Mesothelial cell of epicardium (in vitro differentiated cells): ENCODE results near the gene NDUFS5. TPM values are rescaled to one million over a fixed set of nuclear protein-coding genes. Genes with fewer than 3 reads are reported as not detected.
"Not testable (repeated sequence)": the region's sequence is repeated elsewhere in the genome, so short reads cannot be mapped to it uniquely, and the experiment has no call there.

Experiments
- DNase-seq, 2 experiments: peaks; one replicate each; pipeline ENCODE4 v3.0.0; 2021; ENCODE audit warnings: low spot score in 2 of 2; ENCODE audit not compliant: unreplicated experiment in 2 of 2
- H3K27ac Mint-ChIP-seq: 2 replicates; pipeline ENCODE4 v1.8.0; 2021; ENCODE audit warnings: mixed read lengths
- H3K27me3 Mint-ChIP-seq: 2 replicates; pipeline ENCODE4 v1.8.0; 2021; ENCODE audit warnings: low read depth, mixed read lengths
- H3K36me3 Mint-ChIP-seq: 2 replicates; pipeline ENCODE4 v1.8.0; 2021; ENCODE audit warnings: mixed read lengths
- H3K4me1 Mint-ChIP-seq: 2 replicates; pipeline ENCODE4 v1.8.0; 2021; ENCODE audit warnings: mixed read lengths
- H3K4me3 Mint-ChIP-seq: 2 replicates; pipeline ENCODE4 v1.8.0; 2021; ENCODE audit warnings: mild to moderate bottlenecking, moderate library complexity, mixed read lengths
- H3K9me3 Mint-ChIP-seq: 2 replicates; pipeline ENCODE4 v1.8.0; 2021; ENCODE audit warnings: mixed read lengths
- CTCF ChIP-seq: fragments of 200-600 bp; sonication (generic); IDR thresholded peaks from one replicate; pipeline ENCODE4 v1.5.0; 2021; ENCODE audit warnings: antibody characterized with exemption; ENCODE audit not compliant: unreplicated experiment
- total RNA-seq: library from RNA; stranded (reverse); gene quantifications from 3 replicates; pipeline ENCODE4 v1.2.1, GENCODE V29; 2021

NDUFS5 gene
- total RNA-seq, 1 donor from 2014 or later, result 186 TPM

GRCh38 chr1:39048745-39049370 lies 22.7 kb downstream of the NDUFS5 start:
- H3K9me3 Mint-ChIP-seq, result no peaks in the 10 kb centered on the region
- peaks cover 18% of the 10 kb centered on the region for H3K36me3 Mint-ChIP-seq
- no peak for DNase-seq
- no peak for TF ChIP-seq CTCF
- no peaks in the 10 kb centered on the region for H3K27me3 Mint-ChIP-seq
- H3K4me3 Mint-ChIP-seq, result no peak overlapping the region
- no peak overlapping the region for H3K27ac Mint-ChIP-seq
- no peaks in the 10 kb centered on the region for H3K4me1 Mint-ChIP-seq

DNA sequence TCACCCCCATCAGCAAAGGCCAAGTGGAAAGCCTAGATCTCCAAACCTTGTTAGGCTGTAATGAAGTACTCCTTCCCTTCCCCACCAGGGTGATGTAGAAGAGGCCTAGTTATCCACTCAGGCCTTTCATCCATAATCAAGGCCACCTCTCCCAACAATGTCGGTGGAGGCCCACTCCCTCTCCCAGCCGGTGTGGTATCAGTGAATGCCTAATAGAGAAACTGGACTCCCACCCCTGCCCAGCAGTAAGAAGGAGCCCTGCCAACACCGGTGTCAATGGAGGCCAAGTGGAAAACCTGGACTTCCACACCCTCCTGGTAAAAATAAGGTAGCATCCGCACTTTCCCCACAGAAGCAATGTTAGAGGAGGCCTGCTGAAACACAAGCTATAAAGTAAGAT lies 23.9 kb downstream of the NDUFS5 start:
- no peak overlapping the region for H3K4me3 Mint-ChIP-seq
- H3K4me1 Mint-ChIP-seq, result no peaks in the 10 kb centered on the region
- no peaks in the 10 kb centered on the region for H3K27me3 Mint-ChIP-seq
- H3K27ac Mint-ChIP-seq, result no peak overlapping the region
- no peaks in the 10 kb centered on the region for H3K9me3 Mint-ChIP-seq
- H3K36me3 Mint-ChIP-seq, result peaks cover 13% of the 10 kb centered on the region
- no peak for DNase-seq
- no peak for TF ChIP-seq CTCF

GRCh38 chr1:39051193-39051850 lies 25.2 kb downstream of the NDUFS5 start:
- not testable (repeated sequence) for H3K4me3 Mint-ChIP-seq

GRCh38 chr1:39051956-39052355 lies 25.8 kb downstream of the NDUFS5 start:
- Mint-ChIP-seq H3K27ac (no peak overlapping the region), H3K36me3 (peaks cover 13% of the 10 kb centered on the region), H3K4me3 (no peak overlapping the region), H3K4me1 (no peaks in the 10 kb centered on the region), H3K27me3 (no peaks in the 10 kb centered on the region), H3K9me3 (no peaks in the 10 kb centered on the region)
- no peak for TF ChIP-seq CTCF
- no peak for DNase-seq

More at GRCh38 chr1:39051193-39051850, 25.2 kb downstream of the NDUFS5 start:
- H3K4me1 Mint-ChIP-seq, H3K27me3 Mint-ChIP-seq, DNase-seq, H3K27ac Mint-ChIP-seq, H3K9me3 Mint-ChIP-seq: not testable (repeated sequence)
- H3K36me3 Mint-ChIP-seq, result peaks cover 13% of the 10 kb centered on the region

- H3K27ac Mint-ChIP-seq, DNase-seq, H3K36me3 Mint-ChIP-seq: not testable (repeated sequence)
Observed at GRCh38 chr1:39055213-39055710, 29.1 kb downstream of the NDUFS5 start.

DNA sequence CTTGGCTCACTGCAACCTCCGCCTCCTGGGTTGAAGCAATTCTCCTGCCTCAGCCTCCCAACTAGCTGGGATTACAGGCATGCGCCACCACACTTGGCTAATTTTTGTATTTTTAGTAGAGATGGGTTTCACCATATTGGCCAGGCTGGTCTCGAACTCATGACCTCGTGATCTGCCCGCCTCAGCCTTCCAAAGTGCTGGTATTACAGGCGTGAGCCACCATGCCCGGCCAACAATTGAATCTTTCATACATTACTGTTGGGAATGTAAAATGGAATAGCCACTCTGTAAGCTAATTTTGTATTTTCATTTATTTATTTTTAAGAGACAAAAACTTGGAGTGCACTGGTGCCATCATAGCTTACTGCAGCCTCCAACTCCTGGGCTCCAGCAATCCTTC lies 35.4 kb downstream of the NDUFS5 start:
- H3K36me3 Mint-ChIP-seq, H3K4me3 Mint-ChIP-seq, H3K4me1 Mint-ChIP-seq, H3K27me3 Mint-ChIP-seq, DNase-seq, H3K9me3 Mint-ChIP-seq, H3K27ac Mint-ChIP-seq: not testable (repeated sequence)

More at GRCh38 chr1:39055213-39055710, 29.1 kb downstream of the NDUFS5 start:
- not testable (repeated sequence) for H3K9me3 Mint-ChIP-seq, H3K4me1 Mint-ChIP-seq, H3K27me3 Mint-ChIP-seq, H3K4me3 Mint-ChIP-seq

GRCh38 chr1:39061951-39062350 lies 35.8 kb downstream of the NDUFS5 start:
- no peaks in the 10 kb centered on the region for H3K27me3 Mint-ChIP-seq
- peaks cover 2% of the 10 kb centered on the region for H3K4me1 Mint-ChIP-seq
- no peaks in the 10 kb centered on the region for H3K36me3 Mint-ChIP-seq
- no peaks in the 10 kb centered on the region for H3K9me3 Mint-ChIP-seq
- no peak for TF ChIP-seq CTCF
- H3K4me3 Mint-ChIP-seq, result no peak overlapping the region
- no peak overlapping the region for H3K27ac Mint-ChIP-seq
- DNase-seq, result no peak
